ENCODE measurements around the gene LIPC. TPM values are rescaled to one million over a fixed set of nuclear protein-coding genes. Genes with fewer than 3 reads are reported as not detected.

The LIPC gene
- total RNA-seq, 1 experiment from 2014 or later = not detected

DNA sequence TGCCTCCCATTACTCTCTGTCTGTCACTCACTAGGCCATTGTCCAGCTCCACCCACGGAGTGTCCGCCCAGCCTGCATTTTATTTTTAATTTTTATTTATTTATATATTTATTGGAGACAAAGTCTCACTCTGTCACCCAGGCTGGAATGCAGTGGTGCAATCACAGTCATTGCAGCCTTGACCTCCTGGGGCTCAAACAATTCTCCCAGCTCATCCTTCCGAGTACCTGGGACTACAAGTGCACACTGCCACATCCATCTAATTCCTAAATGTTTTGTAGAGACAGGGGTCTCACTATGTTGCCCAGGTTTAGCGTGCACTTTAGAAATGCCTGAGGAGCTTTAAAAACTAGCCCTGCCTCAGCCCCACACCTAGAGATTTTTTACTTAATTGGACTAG lies 141.5 kb downstream of the LIPC start:
- no peaks in the 10 kb centered on the region for H3K36me3 ChIP-seq (ENCODE audit: insufficient read depth, low read length, poor library complexity, severe bottlenecking)
- intact Hi-C loops (cut with micrococcal nuclease; ENCODE audit: unreplicated experiment) = no loop called here
- H3K9me3 ChIP-seq (ENCODE audit: low read depth, low read length, poor library complexity, severe bottlenecking) = no peaks in the 10 kb centered on the region
- no peak overlapping the region for H3K27ac ChIP-seq (ENCODE audit: low read depth, low read length, poor library complexity, severe bottlenecking)
- no peak for TF ChIP-seq CTCF (conservative IDR thresholded peaks at IDR 0.05; ENCODE audit: low read depth, low read length)
- TF ChIP-seq EZH2 (IDR thresholded peaks at IDR 0.05; ENCODE audit: borderline replicate concordance, low read depth, low read length, poor library complexity, severe bottlenecking) = no peak
- ChIA-PET POLR2A (ENCODE audit: low non-redundant PET) (no interaction called here), CTCF (no interaction called here)
- DNase-seq (ENCODE audit: low spot score) = no peak
- H3K27me3 ChIP-seq (replicated peaks; ENCODE audit: insufficient read depth, low read depth, low read length, poor library complexity) = no peaks in the 10 kb centered on the region
- H3K4me3 ChIP-seq (ENCODE audit: low read depth, low read length, poor library complexity, severe bottlenecking) = no peak overlapping the region
- H3K4me1 ChIP-seq (ENCODE audit: insufficient read depth, low read length, poor library complexity, severe bottlenecking) = no peaks in the 10 kb centered on the region
- no TSS peak for BruUV-seq (replicated peaks)

GRCh38 chr15:58574631-58575030 lies 142.8 kb downstream of the LIPC start:
- intact Hi-C loops (cut with micrococcal nuclease; ENCODE audit: unreplicated experiment) = no loop called here

DNA sequence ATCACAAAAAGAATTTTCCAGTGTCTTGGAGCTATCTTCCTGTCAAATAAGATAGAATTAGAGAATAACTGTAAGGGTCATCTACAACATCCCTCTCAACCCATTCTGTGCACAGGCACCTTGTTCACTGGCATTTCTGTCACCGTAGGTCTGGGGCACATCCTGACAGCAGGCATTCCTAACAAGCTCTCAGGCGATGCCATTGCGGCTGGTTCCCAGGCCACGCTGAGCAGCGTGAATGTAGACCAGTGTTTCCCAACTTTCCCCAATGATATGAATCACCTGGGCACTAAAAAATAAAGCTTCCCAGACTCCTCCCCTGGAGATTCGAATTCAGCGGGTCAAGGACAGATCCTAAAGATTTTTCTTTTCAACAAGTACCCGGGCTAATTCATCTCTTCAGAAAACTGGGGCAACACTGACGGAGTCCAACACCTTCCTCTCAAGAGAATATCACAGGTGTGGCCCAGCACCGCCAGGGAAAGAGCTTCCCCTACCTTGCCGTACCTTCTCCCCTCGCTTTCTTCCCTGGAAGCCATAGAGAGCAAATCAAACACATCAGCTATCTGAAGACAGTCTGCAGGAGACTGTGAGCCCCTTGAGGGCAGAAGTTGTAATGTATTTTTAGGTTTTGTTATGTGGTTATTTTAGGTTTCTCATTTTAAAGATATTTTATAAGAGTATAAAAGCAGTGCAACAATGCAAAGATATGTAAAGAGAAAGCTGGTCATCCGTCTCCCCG lies 143.4 kb downstream of the LIPC start:
- H3K27ac ChIP-seq (ENCODE audit: low read depth, low read length, poor library complexity, severe bottlenecking) = no peak overlapping the region
- CTCF ChIA-PET = no interaction called here
- no peaks in the 10 kb centered on the region for H3K36me3 ChIP-seq (ENCODE audit: insufficient read depth, low read length, poor library complexity, severe bottlenecking)
- no TSS peak for BruUV-seq (replicated peaks)
- intact Hi-C loops (cut with micrococcal nuclease; ENCODE audit: unreplicated experiment) = no loop called here
- H3K4me1 ChIP-seq (ENCODE audit: insufficient read depth, low read length, poor library complexity, severe bottlenecking) = no peaks in the 10 kb centered on the region
- H3K4me3 ChIP-seq (ENCODE audit: low read depth, low read length, poor library complexity, severe bottlenecking) = no peak overlapping the region
- no peak for DNase-seq (ENCODE audit: low spot score)
- H3K9me3 ChIP-seq (ENCODE audit: low read depth, low read length, poor library complexity, severe bottlenecking) = no peaks in the 10 kb centered on the region
- TF ChIP-seq EZH2 (IDR thresholded peaks at IDR 0.05; ENCODE audit: borderline replicate concordance, low read depth, low read length, poor library complexity, severe bottlenecking) = no peak
- TF ChIP-seq CTCF (conservative IDR thresholded peaks at IDR 0.05; ENCODE audit: low read depth, low read length) = no peak
- no peaks in the 10 kb centered on the region for H3K27me3 ChIP-seq (replicated peaks; ENCODE audit: insufficient read depth, low read depth, low read length, poor library complexity)
- POLR2A ChIA-PET (ENCODE audit: low non-redundant PET) = no interaction called here

More at GRCh38 chr15:58574631-58575030, 142.8 kb downstream of the LIPC start:
- Histone ChIP-seq H3K9me3 (ENCODE audit: low read depth, low read length, poor library complexity, severe bottlenecking) (no peaks in the 10 kb centered on the region), H3K27ac (ENCODE audit: low read depth, low read length, poor library complexity, severe bottlenecking) (no peak overlapping the region), H3K4me3 (ENCODE audit: low read depth, low read length, poor library complexity, severe bottlenecking) (no peak overlapping the region), H3K4me1 (ENCODE audit: insufficient read depth, low read length, poor library complexity, severe bottlenecking) (no peaks in the 10 kb centered on the region), H3K27me3 (replicated peaks; ENCODE audit: insufficient read depth, low read depth, low read length, poor library complexity) (no peaks in the 10 kb centered on the region), H3K36me3 (ENCODE audit: insufficient read depth, low read length, poor library complexity, severe bottlenecking) (no peaks in the 10 kb centered on the region)
- ChIA-PET CTCF (no interaction called here), POLR2A (ENCODE audit: low non-redundant PET) (no interaction called here)
- TF ChIP-seq EZH2 (IDR thresholded peaks at IDR 0.05; ENCODE audit: borderline replicate concordance, low read depth, low read length, poor library complexity, severe bottlenecking) = no peak
- no peak for TF ChIP-seq CTCF (conservative IDR thresholded peaks at IDR 0.05; ENCODE audit: low read depth, low read length)
- no peak for DNase-seq (ENCODE audit: low spot score)
- no TSS peak for BruUV-seq (replicated peaks)

All from A673 (cell line).